ENCODE measurements around the gene TSPAN18.

TSPAN18 gene

GRCh38 chr11:44829838-44830237 is 103.1 kb downstream of the TSPAN18 start:
- no peak for DNase-seq

- DNase-seq = no peak
Observed at GRCh38 chr11:44831605-44832394, 105.0 kb downstream of the TSPAN18 start.

GRCh38 chr11:44832452-44832851 is 105.7 kb downstream of the TSPAN18 start:
- DNase-seq = no peak

- no peak for DNase-seq
Observed at GRCh38 chr11:44833221-44833876, 106.6 kb downstream of the TSPAN18 start.

- DNase-seq = no peak
Observed at GRCh38 chr11:44833877-44834452, 107.2 kb downstream of the TSPAN18 start.

GRCh38 chr11:44834846-44835245 is 108.1 kb downstream of the TSPAN18 start:
- DNase-seq = no peak

- DNase-seq = no peak
Observed at GRCh38 chr11:44835296-44835695, 108.5 kb downstream of the TSPAN18 start.

- DNase-seq = no peak
Observed at GRCh38 chr11:44835938-44836337, 109.2 kb downstream of the TSPAN18 start.

- no peak for DNase-seq
Observed at GRCh38 chr11:44837661-44838060, 110.9 kb downstream of the TSPAN18 start.

GRCh38 chr11:44839458-44840084 is 112.8 kb downstream of the TSPAN18 start:
- DNase-seq = no peak

GRCh38 chr11:44840085-44840478 is 113.3 kb downstream of the TSPAN18 start:
- DNase-seq = no peak

- no peak for DNase-seq
Observed at GRCh38 chr11:44840521-44841251, 113.9 kb downstream of the TSPAN18 start.

- DNase-seq = no peak
Observed at GRCh38 chr11:44842220-44842619, 115.5 kb downstream of the TSPAN18 start.

- no peak for DNase-seq
Observed at GRCh38 chr11:44846852-44847251, 120.1 kb downstream of the TSPAN18 start.

- DNase-seq = no peak
Observed at GRCh38 chr11:44847316-44847715, 120.6 kb downstream of the TSPAN18 start.

- DNase-seq = no peak
Observed at GRCh38 chr11:44848203-44848962, 121.6 kb downstream of the TSPAN18 start.

GRCh38 chr11:44848963-44849350 is 122.2 kb downstream of the TSPAN18 start:
- no peak for DNase-seq

- DNase-seq = no peak
Observed at GRCh38 chr11:44849424-44849823, 122.7 kb downstream of the TSPAN18 start.

- DNase-seq = no peak
Observed at GRCh38 chr11:44849922-44850321, 123.2 kb downstream of the TSPAN18 start.

- no peak for DNase-seq
Observed at GRCh38 chr11:44851496-44851895, 124.7 kb downstream of the TSPAN18 start.

GRCh38 chr11:44852159-44852747 is 125.5 kb downstream of the TSPAN18 start:
- DNase-seq = no peak

- no peak for DNase-seq
Observed at GRCh38 chr11:44852952-44853351, 126.2 kb downstream of the TSPAN18 start.
